ENCODE data around the gene MOAP1. TPM values are rescaled to one million over a fixed set of nuclear protein-coding genes. Genes with fewer than 3 reads are reported as not detected.

MOAP1 gene
- total and polyA plus RNA-seq, 2 of the 8 experiments (the other 6 are each of a cell fraction or from before 2014, with no cell fraction given) = 18.3 to 20.1 TPM

GRCh38 chr14:93175492-93175891 is 9.2 kb downstream of the MOAP1 start:
- Histone ChIP-seq H2AK5ac (ENCODE audit: low read depth, low read length) (no peak overlapping the region), H3K9me3 (ENCODE audit: insufficient read depth in 2 of 2, low read depth in 1 of 2, low read length in 1 of 2) (no peaks in the 10 kb centered on the region), H2BK120ac (replicated peaks; ENCODE audit: low read depth, low read length) (no peak overlapping the region), H3K4me2 (ENCODE audit: insufficient read depth in 1 of 2, low read depth in 2 of 2, low read length in 2 of 2) (no peak overlapping the region), H3K14ac (ENCODE audit: insufficient read length) (no peak overlapping the region), H3K23me2 (ENCODE audit: low read depth, low read length) (no peaks in the 10 kb centered on the region), H2BK12ac (ENCODE audit: low read depth, low read length) (no peak overlapping the region), H2BK5ac (ENCODE audit: low read depth, low read length) (no peak overlapping the region), H3K79me1 (ENCODE audit: low read depth, low read length) (no peaks in the 10 kb centered on the region), H3K27ac (ENCODE audit: low read depth, low read length) (no peak overlapping the region), H3K4me1 (replicated peaks in 1 of 4; ENCODE audit: control insufficient read depth in 3 of 4, insufficient read depth in 4 of 4, low read length in 3 of 4) (no peaks in the 10 kb centered on the region), H2BK20ac (ENCODE audit: low read length) (no peak overlapping the region), H3K18ac (ENCODE audit: extremely low read depth, low read length) (no peak overlapping the region), H2AFZ (ENCODE audit: low read length) (no peak overlapping the region), H3K79me2 (ENCODE audit: control insufficient read depth in 1 of 2, insufficient read depth in 2 of 2, low read length in 2 of 2) (no peaks in the 10 kb centered on the region), H3K4ac (replicated peaks; ENCODE audit: insufficient read length, low read depth, low read length) (no peak overlapping the region), H4K20me1 (replicated peaks in 1 of 2; ENCODE audit: control insufficient read depth in 1 of 2, insufficient read depth in 2 of 2, low read length in 2 of 2) (no peaks in the 10 kb centered on the region), H4K8ac (ENCODE audit: extremely low read depth, insufficient read depth, low read length) (no peak overlapping the region), H3K4me3 (ENCODE audit: extremely low read depth in 1 of 4, insufficient read depth in 2 of 4, low read depth in 3 of 4, low read length in 4 of 4) (no peak overlapping the region), H3K56ac (replicated peaks; ENCODE audit: insufficient read length, low read depth, low read length) (no peak overlapping the region), H3K23ac (ENCODE audit: insufficient read length) (no peak overlapping the region), H2BK15ac (ENCODE audit: low read length) (no peak overlapping the region), H3K9ac (replicated peaks in 1 of 4; ENCODE audit: extremely low read depth in 1 of 4, low read depth in 3 of 4, low read length in 3 of 4) (no peak overlapping the region), H3K27me3 (replicated peaks in 1 of 4; ENCODE audit: control insufficient read depth in 3 of 4, extremely low read depth in 1 of 4, insufficient read depth in 3 of 4, low read length in 3 of 4) (no peaks in the 10 kb centered on the region; a peak in 1 of 7 replicates), H3K36me3 (ENCODE audit: control insufficient read depth in 2 of 4, insufficient read depth in 4 of 4, low read length in 3 of 4) (no peaks in the 10 kb centered on the region), H4K91ac (replicated peaks; ENCODE audit: insufficient read length, low read length) (no peak overlapping the region), H4K5ac (ENCODE audit: insufficient read length, low read depth, low read length) (no peak overlapping the region)
- TF ChIP-seq CHD1 (IDR thresholded peaks at IDR 0.05; ENCODE audit: low read depth, low read length) (no peak), TAF1 (IDR thresholded peaks at IDR 0.05; ENCODE audit: low read depth, low read length) (no peak), ZNF274 (IDR thresholded peaks at IDR 0.05; ENCODE audit: borderline replicate concordance, extremely low read depth, low read length) (no peak), RBBP5 (IDR thresholded peaks at IDR 0.05; ENCODE audit: borderline replicate concordance, low read depth, low read length) (no peak), POU5F1 (IDR thresholded peaks at IDR 0.05; ENCODE audit: low read depth, low read length) (no peak), SIN3A (conservative IDR thresholded peaks at IDR 0.05 in 1 of 2, IDR thresholded peaks at IDR 0.05 in 1 of 2; ENCODE audit: low read depth in 1 of 2, low read length in 2 of 2) (no peak), ASH2L (IDR thresholded peaks at IDR 0.05; ENCODE audit: low read length) (no peak), CTCF (IDR thresholded peaks at IDR 0.05; ENCODE audit: control extremely low read depth in 1 of 3, insufficient read depth in 1 of 3, low read depth in 1 of 3, low read length in 3 of 3) (no peak), HDAC6 (IDR thresholded peaks at IDR 0.05; ENCODE audit: low read depth, low read length) (no peak), EP300 (IDR thresholded peaks at IDR 0.05; ENCODE audit: borderline replicate concordance in 1 of 2, low read depth in 2 of 2, low read length in 2 of 2) (no peak), MAFK (IDR thresholded peaks at IDR 0.05; ENCODE audit: low read depth, low read length) (no peak), POLR2AphosphoS5 (IDR thresholded peaks at IDR 0.05; ENCODE audit: low read depth, low read length) (no peak)
- no peak for DNase-seq (ENCODE audit: low read depth in 1 of 2, low spot score in 2 of 2)
- no peak for FAIRE-seq
- 93% methylated on average over 6 of the region's 6 CpGs; no CpG with 5 or more reads in 1 of the 2 experiments for WGBS, 2 experiments (ENCODE audit: extremely low coverage in 1 of 2, insufficient coverage in 1 of 2, insufficient read length in 1 of 2, insufficient replicate concordance in 2 of 2, low coverage in 1 of 2, low lambda C conversion rate in 2 of 2, missing lambda C conversion rate in 1 of 2)
- ChIA-PET CTCF (ENCODE audit: partially characterized antibody) (interaction anchor here (0.6 to 11.0 kb wide), 11 partner anchors 11 to 1779 kb away, joined by 3 to 48 read pairs (median 4); no protein-coding TSS in a partner anchor), POLR2A (ENCODE audit: partially characterized antibody) (interaction anchor here (1.3 kb wide), 1 partner anchor 10 kb away, joined by 5 read pairs; the partner anchor contains the start of genes LYSET and MOAP1)
